HG03558 (cell line): ENCODE data around the gene VIPR2.

Source experiments
- ATAC-seq: cut with Tn5 transposase; IDR thresholded peaks from one replicate; pipeline ENCODE4 v1.9.1; 2021; ENCODE audit warnings: moderate number of reproducible peaks; ENCODE audit not compliant: unreplicated experiment; ENCODE audit errors: extremely low read depth

Gene VIPR2

DNA sequence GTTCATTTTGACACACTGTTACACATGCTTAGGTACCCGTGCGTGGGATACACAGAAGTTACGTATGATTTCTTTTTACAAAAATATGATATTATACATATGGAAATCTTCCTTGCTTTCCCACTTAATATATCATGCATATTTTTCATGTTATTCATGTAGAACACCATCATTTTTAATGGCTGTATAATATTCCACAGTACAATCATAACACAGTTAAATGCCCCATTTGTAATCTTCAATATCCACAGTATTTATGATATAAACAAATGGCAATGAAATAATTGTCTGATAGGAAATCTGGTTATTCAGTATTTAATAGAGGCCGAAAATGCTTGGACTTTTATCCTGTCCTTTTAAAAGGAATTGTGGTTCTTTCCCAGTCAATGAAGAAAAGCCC lies 23.2 kb downstream of the VIPR2 start:
- ATAC-seq = no peak

- ATAC-seq = no peak
Observed at GRCh38 chr7:159121068-159121467, 23.6 kb downstream of the VIPR2 start.

DNA sequence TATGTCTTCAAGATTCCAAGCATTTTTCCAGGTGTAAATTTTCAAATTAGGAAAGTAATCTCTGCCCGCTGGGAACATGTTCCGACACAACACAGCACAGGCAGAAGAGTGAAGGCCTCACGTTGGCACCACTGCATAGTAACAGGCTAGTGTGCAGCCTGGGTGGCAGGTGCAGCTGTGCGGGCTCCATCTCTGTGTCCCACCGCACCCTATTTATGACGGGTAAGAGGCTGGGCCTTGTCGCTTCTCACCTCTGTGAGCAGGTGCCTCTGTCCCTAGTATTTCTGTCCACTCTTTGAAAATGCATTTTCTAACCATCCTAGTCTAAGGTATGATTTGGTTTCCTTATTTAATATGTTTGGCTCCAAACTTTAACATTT lies 24.1 kb downstream of the VIPR2 start:
- ATAC-seq = no peak

- ATAC-seq = no peak
Observed at GRCh38 chr7:159119851-159120539, 24.7 kb downstream of the VIPR2 start.

DNA sequence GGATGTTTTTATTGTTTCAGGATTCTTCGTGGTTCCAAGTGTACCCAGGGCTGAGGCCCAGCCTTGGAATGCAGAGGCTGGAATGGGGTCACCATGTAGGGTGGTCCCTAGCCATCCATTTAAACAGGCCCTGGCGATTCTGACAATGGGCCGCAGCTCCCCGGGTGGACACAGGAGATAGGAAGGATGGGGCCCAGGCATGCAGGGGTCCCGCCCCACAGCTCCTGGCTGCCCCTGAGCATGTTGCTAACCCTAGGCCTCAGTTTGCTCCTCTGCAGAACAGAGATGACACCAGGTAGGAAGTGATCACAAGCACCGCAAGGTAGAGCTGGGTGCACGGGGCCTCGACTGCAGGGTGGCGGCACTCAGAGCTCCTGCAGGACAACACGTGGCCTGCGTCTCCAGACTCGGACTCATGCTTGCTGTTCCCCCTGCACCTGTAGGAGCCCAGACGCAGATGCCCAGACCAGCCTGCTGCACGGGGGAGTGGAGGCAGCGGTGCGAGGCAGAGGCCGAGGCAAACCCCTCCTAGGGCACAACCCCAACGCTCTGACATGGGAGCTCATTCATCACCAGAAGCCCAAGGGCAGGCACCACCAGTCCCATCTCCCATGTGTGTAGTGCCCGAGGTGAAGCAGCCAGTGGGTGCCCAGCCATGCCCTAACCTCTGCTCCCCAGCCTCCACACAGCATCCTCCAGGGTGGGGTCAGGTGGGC lies 25.5 kb downstream of the VIPR2 start:
- ATAC-seq = no peak

DNA sequence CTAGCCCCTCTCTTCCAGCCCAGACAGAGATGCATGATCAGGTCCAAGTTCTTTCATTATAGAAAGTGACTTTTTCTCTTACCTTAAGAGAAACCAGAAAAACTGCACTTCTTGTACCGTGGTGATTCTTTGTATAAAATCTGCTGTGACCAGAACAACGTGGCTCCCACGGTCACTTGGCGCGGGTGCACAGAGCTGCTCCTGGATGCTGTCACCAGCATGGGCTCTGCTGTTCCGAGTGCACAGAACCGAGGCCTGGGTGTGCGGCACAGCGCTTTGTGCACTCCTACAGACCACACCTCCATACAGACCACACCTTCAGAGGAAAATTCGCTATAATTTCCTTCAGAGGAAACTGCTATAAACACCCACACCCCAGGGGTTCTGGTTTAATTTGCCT lies 26.0 kb downstream of the VIPR2 start:
- ATAC-seq = no peak

DNA sequence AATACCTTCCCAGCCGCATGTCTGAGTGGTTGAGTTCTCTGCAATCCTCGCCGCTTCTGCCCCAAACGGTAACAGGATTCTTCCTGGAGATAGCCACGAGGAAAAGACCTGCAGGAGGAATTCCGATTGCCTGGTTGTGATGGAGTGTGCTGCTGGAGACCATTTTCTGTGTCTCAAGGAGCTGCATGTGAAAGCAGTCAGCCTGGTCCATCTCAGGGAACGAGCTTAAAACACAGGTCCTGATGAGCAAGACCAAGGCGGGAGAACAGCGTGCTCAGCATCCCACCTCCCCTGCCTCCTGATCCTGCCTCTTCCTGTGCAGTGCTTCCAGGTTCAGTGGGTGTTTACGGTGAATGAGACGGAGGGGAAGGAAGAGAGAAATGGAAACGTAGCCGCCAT lies 26.5 kb downstream of the VIPR2 start:
- no peak for ATAC-seq

DNA sequence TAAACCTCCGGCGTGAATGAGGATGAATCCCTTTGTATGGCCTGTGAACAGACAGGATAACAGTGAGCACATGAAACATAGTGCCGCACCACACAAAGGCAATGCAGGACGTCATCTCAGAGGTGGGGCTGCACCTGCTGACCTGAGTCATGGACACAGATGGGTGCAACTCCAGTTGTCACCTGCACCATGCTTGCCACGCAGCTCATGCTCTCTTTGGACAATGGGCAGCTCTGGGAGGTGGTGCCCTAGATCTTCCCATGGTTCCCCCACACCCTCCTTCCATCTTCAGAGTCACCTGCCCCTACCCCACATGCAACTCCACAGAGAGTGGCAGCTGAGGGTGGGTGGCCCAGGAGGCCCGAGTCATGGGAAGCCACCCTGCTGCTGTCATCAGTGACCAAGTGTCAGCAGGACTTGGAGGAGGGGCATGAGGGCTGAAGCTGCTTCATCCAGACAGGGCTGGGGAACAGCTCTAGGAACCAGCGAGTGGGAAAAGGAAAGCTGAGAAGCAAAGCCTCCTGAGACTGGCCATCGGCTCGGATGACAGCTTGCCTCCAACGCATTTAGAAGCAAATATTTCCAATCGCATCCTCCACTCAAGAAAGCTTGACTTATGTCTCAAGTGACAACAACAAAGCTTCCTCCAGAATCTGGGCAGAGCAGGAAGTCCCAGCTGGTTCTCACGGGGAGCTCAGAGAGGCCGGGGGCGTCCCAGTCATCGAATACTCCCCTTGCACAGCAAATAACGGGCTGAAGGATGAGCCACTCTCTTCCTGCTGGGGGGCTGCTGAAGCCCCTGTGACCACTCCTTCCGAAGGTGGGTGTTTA lies 27.1 kb downstream of the VIPR2 start:
- no peak for ATAC-seq

GRCh38 chr7:159116581-159117339 lies 27.9 kb downstream of the VIPR2 start:
- no peak for ATAC-seq

- ATAC-seq = no peak
Observed at GRCh38 chr7:159115601-159116501, 28.8 kb downstream of the VIPR2 start.

- no peak for ATAC-seq
Observed at GRCh38 chr7:159114981-159115380, 29.7 kb downstream of the VIPR2 start.

DNA sequence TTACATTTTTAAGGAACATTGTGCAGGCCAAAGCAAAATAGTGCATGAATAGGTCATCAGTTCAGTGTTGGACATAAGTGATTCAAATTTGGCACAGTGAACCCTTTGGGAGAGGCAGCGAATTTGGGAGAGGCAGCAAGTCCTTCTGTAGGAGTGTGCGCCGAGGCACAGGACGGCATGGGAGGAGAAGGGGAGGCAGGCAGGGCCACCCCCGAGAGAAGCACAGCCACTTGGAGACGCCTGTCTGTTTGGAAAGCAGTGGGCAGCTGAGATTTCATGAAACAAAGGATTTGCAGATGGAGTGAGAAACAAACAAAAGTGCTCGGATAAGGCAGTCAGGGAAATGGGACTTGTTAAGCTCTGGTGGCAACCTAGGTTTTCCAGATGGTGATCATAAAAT lies 30.6 kb downstream of the VIPR2 start:
- no peak for ATAC-seq

DNA sequence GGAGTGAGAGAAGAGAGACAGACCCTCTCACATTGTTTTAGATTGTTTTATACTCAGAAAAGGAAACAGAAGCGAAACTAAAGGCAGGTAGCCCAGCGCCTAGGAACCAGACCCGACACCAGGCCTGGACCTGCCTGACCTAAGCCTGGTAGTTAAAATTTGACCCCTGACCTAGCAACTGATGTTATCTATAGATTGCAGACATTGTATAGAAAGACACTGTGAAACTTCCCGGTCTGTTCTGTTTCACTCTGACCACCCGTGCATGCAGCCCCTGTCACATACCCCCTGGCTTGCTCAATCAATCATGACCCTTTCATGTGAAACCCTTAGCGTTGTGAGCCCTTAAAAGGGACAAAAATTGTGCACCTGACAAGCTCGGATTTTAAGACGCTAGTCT lies 31.6 kb downstream of the VIPR2 start:
- ATAC-seq = no peak

- no peak for ATAC-seq
Observed at GRCh38 chr7:159112136-159113011, 32.3 kb downstream of the VIPR2 start.

GRCh38 chr7:159109653-159110035 lies 35.0 kb downstream of the VIPR2 start:
- ATAC-seq = no peak

GRCh38 chr7:159108941-159109652 lies 35.6 kb downstream of the VIPR2 start:
- ATAC-seq = no peak

DNA sequence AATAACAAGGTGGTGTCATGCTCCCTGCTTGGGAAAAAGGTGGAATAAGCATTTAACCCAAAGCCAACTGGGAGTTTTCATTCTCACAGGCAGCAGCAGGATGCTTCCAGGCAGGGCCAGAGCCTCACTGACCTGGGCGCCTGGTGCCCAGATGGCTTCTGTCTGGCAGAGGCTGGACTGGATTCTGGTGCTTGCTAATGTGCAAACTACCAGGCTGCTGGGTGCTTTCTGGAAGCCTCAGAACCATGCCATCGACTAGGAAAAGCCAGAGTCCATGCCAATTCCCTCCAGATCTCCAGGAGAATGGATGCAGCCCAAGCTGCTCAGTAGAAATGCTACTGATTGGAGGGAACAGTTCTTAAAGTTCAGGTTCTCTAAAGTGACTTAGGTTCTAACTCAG lies 36.2 kb downstream of the VIPR2 start:
- ATAC-seq = no peak
